Neural cell (in vitro differentiated cells): ENCODE measurements around the gene UPF3A. TPM values are rescaled to one million over a fixed set of nuclear protein-coding genes. Genes with fewer than 3 reads are reported as not detected.

Experiments
- H2AFZ ChIP-seq: fragments of 200-600, 300-800 bp; sonication (generic), shearing (Covaris generic); 2 replicates; pipeline ENCODE4 v1.6.0; 2014; ENCODE audit warnings: low read depth, mild to moderate bottlenecking, antibody characterized with exemption, low read length, moderate library complexity
- H3F3A ChIP-seq: fragments of 200-600 bp; shearing (Covaris generic); 2 replicates; pipeline ENCODE4 v1.6.1; 2016; ENCODE audit warnings: mild to moderate bottlenecking, moderate library complexity, mixed read lengths, antibody characterized with exemption, low read length; ENCODE audit not compliant: insufficient read depth, poor library complexity, severe bottlenecking
- H3K27ac ChIP-seq: fragments of 200-600, 300-800 bp; sonication (generic), shearing (Covaris generic); 2 replicates; pipeline ENCODE4 v1.5.1; 2014; ENCODE audit warnings: mild to moderate bottlenecking, low read length, moderate library complexity
- H3K27me3 ChIP-seq: fragments of 300-800, 200-600 bp; sonication (generic), shearing (Covaris generic); 2 replicates; pipeline ENCODE4 v1.6.0; 2014; ENCODE audit warnings: mild to moderate bottlenecking, low read depth, low read length, moderate library complexity; ENCODE audit not compliant: insufficient read depth
- H3K36me3 ChIP-seq: fragments of 300-800, 200-600 bp; sonication (generic), shearing (Covaris generic); 2 replicates; pipeline ENCODE4 v1.5.1; 2014; ENCODE audit warnings: mild to moderate bottlenecking, antibody characterized with exemption, low read length, moderate library complexity; ENCODE audit not compliant: insufficient read depth
- H3K4me2 ChIP-seq: fragments of 300-800, 200-600 bp; sonication (generic), shearing (Covaris generic); 2 replicates; pipeline ENCODE4 v1.6.0; 2014; ENCODE audit warnings: mild to moderate bottlenecking, low read length
- H3K4me3 ChIP-seq: fragments of 300-800, 200-600 bp; sonication (generic), shearing (Covaris generic); 2 replicates; pipeline ENCODE4 v1.5.1; 2014; ENCODE audit warnings: mild to moderate bottlenecking, low read length, moderate library complexity
- H3K79me2 ChIP-seq: fragments of 200-600 bp; shearing (Covaris generic); replicated peaks from 2 replicates; pipeline ENCODE4 v1.6.0; 2014; ENCODE audit warnings: mild to moderate bottlenecking, low read length, moderate library complexity; ENCODE audit not compliant: insufficient read depth
- H3K9ac ChIP-seq: fragments of 300-800, 200-600 bp; sonication (generic), shearing (Covaris generic); 2 replicates; pipeline ENCODE4 v1.6.1; 2016; ENCODE audit warnings: mild to moderate bottlenecking, low read length, mixed read lengths
- H3K9me2 ChIP-seq: fragments of 200-600 bp; shearing (Covaris generic); 2 replicates; pipeline ENCODE4 v1.6.1; 2016; ENCODE audit warnings: mild to moderate bottlenecking, low read length, mixed read lengths; ENCODE audit not compliant: insufficient read depth
- H3K9me3 ChIP-seq: fragments of 200-600, 300-800 bp; sonication (generic), shearing (Covaris generic); 2 replicates; pipeline ENCODE4 v1.6.1; 2016; ENCODE audit warnings: mild to moderate bottlenecking, mixed run types, low read length, moderate library complexity, mixed read lengths
- H4K20me1 ChIP-seq: fragments of 200-600 bp; shearing (Covaris generic); 2 replicates; pipeline ENCODE4 v1.6.1; 2016; ENCODE audit warnings: mild to moderate bottlenecking, mixed run types; ENCODE audit not compliant: insufficient read depth
- EP300 ChIP-seq: fragments of 450-650 bp; conservative IDR thresholded peaks from 2 replicates; pipeline ENCODE4 v1.6.1; 2014; ENCODE audit warnings: antibody characterized with exemption, mild to moderate bottlenecking, moderate library complexity; ENCODE audit not compliant: poor library complexity, severe bottlenecking
- EZH2 ChIP-seq: fragments of 200-600, 300-800 bp; shearing (Covaris generic), sonication (generic); IDR thresholded peaks from 2 replicates; pipeline ENCODE4 v1.6.1; 2014; ENCODE audit warnings: antibody characterized with exemption, low read length, borderline replicate concordance, mild to moderate bottlenecking; ENCODE audit not compliant: insufficient read depth, poor library complexity, severe bottlenecking
- MXI1 ChIP-seq: fragments of 450-650 bp; conservative IDR thresholded peaks from 2 replicates; pipeline ENCODE4 v1.6.1; 2014; ENCODE audit warnings: antibody characterized with exemption, mild to moderate bottlenecking; ENCODE audit not compliant: poor library complexity, severe bottlenecking
- POLR2AphosphoS5 ChIP-seq: IDR thresholded peaks from 2 replicates; pipeline ENCODE4 v1.6.1; 2012
- RAD21 ChIP-seq: fragments of 450-650 bp; conservative IDR thresholded peaks from 2 replicates; pipeline ENCODE4 v1.6.1; 2014; ENCODE audit warnings: antibody characterized with exemption, mild to moderate bottlenecking, moderate library complexity
- SMC3 ChIP-seq: fragments of 450-650 bp; conservative IDR thresholded peaks from 2 replicates; pipeline ENCODE4 v1.6.1; 2014; ENCODE audit warnings: antibody characterized with exemption, mild to moderate bottlenecking, moderate library complexity; ENCODE audit not compliant: poor library complexity
- TAF1 ChIP-seq: IDR thresholded peaks from 2 replicates; pipeline ENCODE4 v1.6.1; 2012; ENCODE audit warnings: low read depth
- polyA plus RNA-seq: library from polyadenylated mRNA; depleted of rRNA; stranded (reverse); fragments of >200 nt; gene quantifications from 2 replicates; pipeline ENCODE4 v1.2.3, GENCODE V29; 2014
- TF ChIP-seq, protein P1 (sequence below): fragments of 450-650 bp; IDR thresholded peaks from 2 replicates; pipeline ENCODE4 v1.5.1; 2014; ENCODE audit warnings: antibody characterized with exemption, mild to moderate bottlenecking, moderate library complexity; ENCODE audit not compliant: poor library complexity, severe bottlenecking
- TF ChIP-seq, protein P2 (sequence below): IDR thresholded peaks from 2 replicates; pipeline ENCODE4 v1.6.1; 2012; ENCODE audit warnings: borderline replicate concordance

Gene UPF3A
- polyA plus RNA-seq, 1 donor from 2014 or later, result 277 TPM

DNA sequence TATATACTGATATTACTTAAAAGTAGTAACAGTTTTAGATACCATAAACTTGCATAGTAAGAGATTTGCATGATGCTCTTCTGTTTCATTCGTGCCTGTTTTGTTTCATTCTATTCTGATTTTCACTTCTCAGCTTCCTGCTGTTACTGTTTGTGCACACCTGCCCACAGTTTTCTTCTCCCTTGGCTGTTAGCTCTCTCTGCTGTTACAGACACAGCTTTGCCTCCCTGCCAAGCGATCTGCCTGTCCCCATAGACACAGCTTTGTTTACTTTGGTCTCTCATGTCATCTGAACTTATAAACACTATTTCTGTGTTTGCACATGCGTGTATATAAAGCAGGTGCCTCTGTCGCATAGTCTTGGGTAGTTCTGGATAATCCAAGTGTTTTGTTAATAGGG lies 21.4 kb upstream of the UPF3A start:
- Histone ChIP-seq H3K4me2 (no peak overlapping the region), H2AFZ (no peak overlapping the region), H3K27ac (no peak overlapping the region), H3K27me3 (no peaks in the 10 kb centered on the region), H3K9me3 (no peaks in the 10 kb centered on the region), H3K9me2 (no peaks in the 10 kb centered on the region), H3F3A (no peaks in the 10 kb centered on the region), H3K36me3 (peaks cover 9% of the 10 kb centered on the region), H4K20me1 (no peaks in the 10 kb centered on the region), H3K9ac (no peak overlapping the region), H3K79me2 (no peaks in the 10 kb centered on the region), H3K4me3 (no peak overlapping the region)
- TF ChIP-seq POLR2AphosphoS5 (no peak), RAD21 (no peak), TAF1 (no peak), EZH2 (no peak), SMC3 (no peak), MXI1 (no peak), EP300 (no peak)
- TF ChIP-seq, protein P1, sequence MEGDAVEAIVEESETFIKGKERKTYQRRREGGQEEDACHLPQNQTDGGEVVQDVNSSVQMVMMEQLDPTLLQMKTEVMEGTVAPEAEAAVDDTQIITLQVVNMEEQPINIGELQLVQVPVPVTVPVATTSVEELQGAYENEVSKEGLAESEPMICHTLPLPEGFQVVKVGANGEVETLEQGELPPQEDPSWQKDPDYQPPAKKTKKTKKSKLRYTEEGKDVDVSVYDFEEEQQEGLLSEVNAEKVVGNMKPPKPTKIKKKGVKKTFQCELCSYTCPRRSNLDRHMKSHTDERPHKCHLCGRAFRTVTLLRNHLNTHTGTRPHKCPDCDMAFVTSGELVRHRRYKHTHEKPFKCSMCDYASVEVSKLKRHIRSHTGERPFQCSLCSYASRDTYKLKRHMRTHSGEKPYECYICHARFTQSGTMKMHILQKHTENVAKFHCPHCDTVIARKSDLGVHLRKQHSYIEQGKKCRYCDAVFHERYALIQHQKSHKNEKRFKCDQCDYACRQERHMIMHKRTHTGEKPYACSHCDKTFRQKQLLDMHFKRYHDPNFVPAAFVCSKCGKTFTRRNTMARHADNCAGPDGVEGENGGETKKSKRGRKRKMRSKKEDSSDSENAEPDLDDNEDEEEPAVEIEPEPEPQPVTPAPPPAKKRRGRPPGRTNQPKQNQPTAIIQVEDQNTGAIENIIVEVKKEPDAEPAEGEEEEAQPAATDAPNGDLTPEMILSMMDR, result no peak
- TF ChIP-seq, protein P2, sequence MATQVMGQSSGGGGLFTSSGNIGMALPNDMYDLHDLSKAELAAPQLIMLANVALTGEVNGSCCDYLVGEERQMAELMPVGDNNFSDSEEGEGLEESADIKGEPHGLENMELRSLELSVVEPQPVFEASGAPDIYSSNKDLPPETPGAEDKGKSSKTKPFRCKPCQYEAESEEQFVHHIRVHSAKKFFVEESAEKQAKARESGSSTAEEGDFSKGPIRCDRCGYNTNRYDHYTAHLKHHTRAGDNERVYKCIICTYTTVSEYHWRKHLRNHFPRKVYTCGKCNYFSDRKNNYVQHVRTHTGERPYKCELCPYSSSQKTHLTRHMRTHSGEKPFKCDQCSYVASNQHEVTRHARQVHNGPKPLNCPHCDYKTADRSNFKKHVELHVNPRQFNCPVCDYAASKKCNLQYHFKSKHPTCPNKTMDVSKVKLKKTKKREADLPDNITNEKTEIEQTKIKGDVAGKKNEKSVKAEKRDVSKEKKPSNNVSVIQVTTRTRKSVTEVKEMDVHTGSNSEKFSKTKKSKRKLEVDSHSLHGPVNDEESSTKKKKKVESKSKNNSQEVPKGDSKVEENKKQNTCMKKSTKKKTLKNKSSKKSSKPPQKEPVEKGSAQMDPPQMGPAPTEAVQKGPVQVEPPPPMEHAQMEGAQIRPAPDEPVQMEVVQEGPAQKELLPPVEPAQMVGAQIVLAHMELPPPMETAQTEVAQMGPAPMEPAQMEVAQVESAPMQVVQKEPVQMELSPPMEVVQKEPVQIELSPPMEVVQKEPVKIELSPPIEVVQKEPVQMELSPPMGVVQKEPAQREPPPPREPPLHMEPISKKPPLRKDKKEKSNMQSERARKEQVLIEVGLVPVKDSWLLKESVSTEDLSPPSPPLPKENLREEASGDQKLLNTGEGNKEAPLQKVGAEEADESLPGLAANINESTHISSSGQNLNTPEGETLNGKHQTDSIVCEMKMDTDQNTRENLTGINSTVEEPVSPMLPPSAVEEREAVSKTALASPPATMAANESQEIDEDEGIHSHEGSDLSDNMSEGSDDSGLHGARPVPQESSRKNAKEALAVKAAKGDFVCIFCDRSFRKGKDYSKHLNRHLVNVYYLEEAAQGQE, result no peak

DNA sequence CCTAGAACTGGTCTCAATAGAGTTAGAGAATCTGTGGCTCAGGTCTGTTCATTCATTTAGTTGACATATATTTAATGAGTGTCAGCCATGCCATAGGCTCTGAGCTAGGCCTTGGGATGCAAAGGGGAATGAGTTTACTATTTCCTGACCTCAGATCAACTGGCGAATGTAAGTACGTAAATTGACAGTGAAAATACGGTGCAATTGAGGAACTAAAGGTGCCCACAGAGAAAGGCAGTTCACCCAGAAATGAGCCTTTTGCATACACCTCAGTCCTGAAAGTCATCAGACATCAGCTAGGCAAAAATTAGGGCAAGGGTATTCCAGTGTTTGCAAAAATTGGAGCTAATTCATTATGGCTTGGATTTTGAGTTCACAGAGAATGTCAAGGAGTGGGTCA lies 20.6 kb upstream of the UPF3A start:
- H3K27me3 ChIP-seq, result no peaks in the 10 kb centered on the region
- TF ChIP-seq RAD21 (no peak), SMC3 (no peak), POLR2AphosphoS5 (no peak), MXI1 (no peak), TAF1 (no peak), EP300 (no peak), EZH2 (no peak)
- TF ChIP-seq, protein P1, result no peak
- TF ChIP-seq, protein P2, result no peak
- no peak overlapping the region for H3K4me3 ChIP-seq
- H3K9me2 ChIP-seq, result no peaks in the 10 kb centered on the region
- H3K4me2 ChIP-seq, result no peak overlapping the region
- H2AFZ ChIP-seq, result no peak overlapping the region
- no peak overlapping the region for H3K9ac ChIP-seq
- no peaks in the 10 kb centered on the region for H3K79me2 ChIP-seq
- H3F3A ChIP-seq, result no peaks in the 10 kb centered on the region
- no peaks in the 10 kb centered on the region for H3K9me3 ChIP-seq
- peaks cover 9% of the 10 kb centered on the region for H3K36me3 ChIP-seq
- H3K27ac ChIP-seq, result no peak overlapping the region
- H4K20me1 ChIP-seq, result no peaks in the 10 kb centered on the region
